Neural progenitor cell (in vitro differentiated cells): Measurements from ENCODE around the gene SYNJ2.

Experiments
- CTCF ChIP-seq: fragments of 200-600 bp; sonication (generic); IDR thresholded peaks from 2 replicates; pipeline ENCODE4 v1.5.1; 2017; ENCODE audit warnings: antibody characterized with exemption, mild to moderate bottlenecking
- EZH2 ChIP-seq: fragments of 200-600 bp; sonication (generic); IDR thresholded peaks from 2 replicates; pipeline ENCODE4 v1.6.1; 2017; ENCODE audit warnings: antibody characterized with exemption, mild to moderate bottlenecking, moderate library complexity
- EZH2phosphoT487 ChIP-seq: fragments of 200-600 bp; sonication (generic); IDR thresholded peaks from 2 replicates; pipeline ENCODE4 v1.6.1; 2017; ENCODE audit warnings: antibody characterized with exemption

GRCh38 chr6:158009114-158009891 is 27.6 kb downstream of the SYNJ2 start:
- TF ChIP-seq CTCF, result no peak
- no peak for TF ChIP-seq EZH2
- no peak for TF ChIP-seq EZH2phosphoT487
